Measurements from ENCODE around the gene ATP1A3.
"Not testable (repeated sequence)": the region's sequence is repeated elsewhere in the genome, so short reads cannot be mapped to it uniquely, and the experiment has no call there.

ATP1A3 gene

DNA sequence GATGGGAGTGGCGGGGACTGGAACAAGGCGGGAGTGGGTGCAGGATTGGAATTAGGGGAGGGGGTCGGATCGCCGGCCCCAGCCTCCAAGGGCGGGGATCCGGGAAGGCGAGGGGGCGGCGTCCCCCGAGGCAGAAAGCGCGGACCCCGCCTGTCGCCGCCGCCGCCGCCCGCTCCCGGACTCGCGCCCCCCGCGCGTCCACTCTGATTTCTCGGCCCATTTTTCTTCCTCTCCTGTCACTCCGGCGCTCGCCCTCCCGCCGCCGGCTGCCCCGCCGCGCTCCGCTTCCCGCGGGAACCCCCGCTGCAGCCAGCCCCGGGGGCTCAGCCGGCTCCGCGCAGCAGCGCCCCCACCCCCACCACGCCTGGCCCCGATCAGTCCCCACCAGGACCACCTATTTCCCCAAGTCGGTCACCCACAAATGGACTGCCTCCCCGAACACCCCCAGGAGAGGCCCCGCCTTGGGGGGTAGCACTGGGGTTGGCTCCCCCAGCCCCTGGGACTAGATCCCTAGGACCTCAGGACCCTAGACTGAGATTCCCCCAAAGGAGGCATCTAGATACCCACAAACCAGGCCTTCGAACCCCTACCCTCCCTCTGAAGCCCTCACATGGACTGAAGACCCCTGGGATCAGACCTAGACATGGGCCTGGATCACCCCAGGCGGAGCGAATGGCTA is 53.2 kb downstream of the ATP1A3 start:
- no peak for DNase-seq (ENCODE audit: extremely low read depth, low read depth)
- TF ChIP-seq, protein P1, sequence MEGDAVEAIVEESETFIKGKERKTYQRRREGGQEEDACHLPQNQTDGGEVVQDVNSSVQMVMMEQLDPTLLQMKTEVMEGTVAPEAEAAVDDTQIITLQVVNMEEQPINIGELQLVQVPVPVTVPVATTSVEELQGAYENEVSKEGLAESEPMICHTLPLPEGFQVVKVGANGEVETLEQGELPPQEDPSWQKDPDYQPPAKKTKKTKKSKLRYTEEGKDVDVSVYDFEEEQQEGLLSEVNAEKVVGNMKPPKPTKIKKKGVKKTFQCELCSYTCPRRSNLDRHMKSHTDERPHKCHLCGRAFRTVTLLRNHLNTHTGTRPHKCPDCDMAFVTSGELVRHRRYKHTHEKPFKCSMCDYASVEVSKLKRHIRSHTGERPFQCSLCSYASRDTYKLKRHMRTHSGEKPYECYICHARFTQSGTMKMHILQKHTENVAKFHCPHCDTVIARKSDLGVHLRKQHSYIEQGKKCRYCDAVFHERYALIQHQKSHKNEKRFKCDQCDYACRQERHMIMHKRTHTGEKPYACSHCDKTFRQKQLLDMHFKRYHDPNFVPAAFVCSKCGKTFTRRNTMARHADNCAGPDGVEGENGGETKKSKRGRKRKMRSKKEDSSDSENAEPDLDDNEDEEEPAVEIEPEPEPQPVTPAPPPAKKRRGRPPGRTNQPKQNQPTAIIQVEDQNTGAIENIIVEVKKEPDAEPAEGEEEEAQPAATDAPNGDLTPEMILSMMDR (IDR thresholded peaks at IDR 0.05; ENCODE audit: low read depth, low read length), result no peak

DNA sequence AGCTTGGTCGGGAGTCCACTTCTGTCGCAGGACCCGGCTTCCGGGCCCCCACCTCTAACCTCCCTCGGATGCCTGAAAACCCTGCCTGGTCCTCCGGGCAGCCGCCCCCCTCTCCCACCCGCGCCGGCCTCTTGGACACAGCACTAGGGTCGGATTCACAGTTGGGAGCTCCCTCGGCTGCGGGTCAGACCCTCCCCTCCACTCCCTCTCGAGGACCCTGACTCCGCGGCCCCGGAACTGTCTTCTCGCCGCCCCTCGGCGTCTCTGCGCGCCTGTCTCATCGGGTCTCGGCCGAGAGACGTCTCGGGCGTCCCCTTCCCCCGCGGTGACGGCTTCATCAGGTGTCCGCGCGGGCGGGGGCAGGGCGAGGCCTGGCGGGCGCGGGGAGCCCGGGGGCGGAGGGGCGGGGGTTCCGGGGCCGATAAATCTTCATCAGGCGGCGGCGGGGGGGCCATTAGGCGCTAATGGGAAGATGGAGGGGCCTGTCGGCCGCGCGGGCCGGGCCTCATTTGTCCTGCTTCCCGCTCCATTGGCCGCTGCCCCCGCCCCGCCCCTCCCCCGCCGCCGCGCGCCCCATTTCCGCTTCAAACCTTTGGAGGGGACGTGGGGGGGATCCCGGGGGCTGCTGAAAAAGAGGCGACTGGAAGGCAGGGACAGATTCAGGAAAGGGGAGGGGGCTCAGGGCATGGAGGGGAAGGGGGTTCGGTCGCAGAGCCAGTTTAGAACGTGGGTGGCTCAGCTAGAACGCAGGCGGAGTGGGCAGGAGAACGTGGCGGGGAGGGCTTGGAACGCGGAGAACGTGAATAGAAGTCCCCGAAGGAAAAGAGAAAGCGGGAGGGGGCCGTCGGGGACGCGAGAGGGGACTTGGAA is 53.9 kb downstream of the ATP1A3 start:
- TF ChIP-seq, protein P1 (IDR thresholded peaks at IDR 0.05; ENCODE audit: low read depth, low read length), result no peak
- no peak for DNase-seq (ENCODE audit: extremely low read depth, low read depth)

DNA sequence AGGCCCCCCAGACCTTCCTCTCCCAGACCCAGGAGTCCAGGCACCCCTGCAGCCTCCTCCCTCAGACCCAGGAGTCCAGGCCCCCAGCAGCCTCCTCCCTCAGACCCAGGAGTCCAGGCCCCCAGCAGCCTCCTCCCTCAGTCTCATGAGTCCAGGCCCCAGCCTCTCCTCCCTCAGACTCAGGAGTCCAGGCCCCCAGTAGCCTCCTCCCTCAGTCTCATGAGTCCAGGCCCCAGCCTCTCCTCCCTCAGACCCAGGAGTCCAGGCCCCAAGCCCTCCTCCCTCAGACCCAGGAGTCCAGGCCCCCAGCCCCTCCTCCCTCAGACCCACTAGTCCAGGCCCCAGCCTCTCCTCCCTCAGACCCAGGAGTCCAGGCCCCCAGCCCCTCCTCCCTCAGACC is 54.8 kb downstream of the ATP1A3 start:
- not testable (repeated sequence) for DNase-seq (ENCODE audit: extremely low read depth, low read depth)

DNA sequence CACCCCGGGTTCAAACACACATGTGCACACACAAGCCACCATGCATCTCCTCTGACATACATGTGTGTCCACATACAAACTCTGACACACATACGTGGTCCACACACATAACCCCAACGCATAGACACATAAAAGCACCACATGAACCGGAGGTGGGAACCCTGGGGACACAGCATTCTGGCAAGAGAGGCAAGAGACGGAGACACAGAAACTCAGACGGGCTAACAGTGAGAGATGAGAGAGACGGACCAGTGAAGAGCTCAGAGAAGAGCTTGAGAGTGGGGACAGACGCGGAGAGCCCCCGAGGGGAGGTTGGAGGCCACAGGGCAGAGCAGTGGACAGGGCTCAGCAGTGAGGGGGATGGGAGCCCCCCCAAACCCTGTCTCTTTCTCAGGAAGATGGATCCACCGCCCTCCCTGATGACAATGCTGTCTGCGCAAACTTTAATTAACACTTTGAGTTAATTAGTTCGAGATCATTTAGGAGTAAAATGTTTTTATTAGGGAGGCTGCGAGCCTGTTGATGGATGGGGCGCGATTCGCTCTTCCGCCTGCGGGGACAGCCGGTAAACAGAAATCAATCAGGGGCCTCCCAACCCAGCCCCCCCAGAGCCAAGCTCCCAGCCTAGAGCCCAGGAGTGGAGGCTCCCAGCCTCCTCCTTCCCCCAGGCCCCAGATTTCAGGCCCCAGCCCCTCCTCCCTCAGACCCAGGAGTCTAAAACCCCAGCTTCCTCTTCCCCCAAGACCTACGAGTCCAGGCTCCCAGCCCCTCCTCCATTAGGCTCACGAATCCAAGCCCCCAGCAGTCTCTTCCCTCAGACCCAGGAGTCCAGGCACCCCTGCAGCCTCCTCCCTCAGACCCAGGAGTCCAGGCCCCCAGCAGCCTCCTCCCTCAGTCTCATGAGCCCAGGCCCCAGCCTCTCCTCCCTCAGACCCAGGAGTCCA is 56.2 kb downstream of the ATP1A3 start:
- no peak for DNase-seq (ENCODE audit: extremely low read depth, low read depth)
- TF ChIP-seq, protein P1 (IDR thresholded peaks at IDR 0.05; ENCODE audit: low read depth, low read length), result no peak; the same call in 1 of the 2 replicates

DNA sequence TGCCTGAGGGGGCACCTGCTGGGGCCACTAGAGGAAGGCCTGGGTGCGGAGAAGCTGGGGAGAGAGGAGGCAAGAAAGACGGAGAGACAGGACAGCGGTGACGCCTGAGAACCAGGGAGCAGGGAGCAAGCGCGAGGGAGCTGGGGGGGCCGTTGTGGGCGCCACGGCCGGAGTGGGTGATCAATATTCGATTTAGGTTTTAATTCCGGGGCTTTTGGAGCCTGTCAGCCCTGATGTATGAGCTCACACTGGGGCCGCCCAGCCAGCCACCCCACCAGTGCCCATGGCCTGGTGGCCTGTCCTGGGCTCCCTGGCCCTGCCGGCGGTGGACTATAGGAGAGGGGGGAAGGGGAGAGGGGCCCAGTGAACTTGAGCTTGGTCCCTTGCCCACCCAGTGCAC is 57.1 kb downstream of the ATP1A3 start:
- TF ChIP-seq, protein P1 (IDR thresholded peaks at IDR 0.05; ENCODE audit: low read depth, low read length), result no peak
- no peak for DNase-seq (ENCODE audit: extremely low read depth, low read depth)

DNA sequence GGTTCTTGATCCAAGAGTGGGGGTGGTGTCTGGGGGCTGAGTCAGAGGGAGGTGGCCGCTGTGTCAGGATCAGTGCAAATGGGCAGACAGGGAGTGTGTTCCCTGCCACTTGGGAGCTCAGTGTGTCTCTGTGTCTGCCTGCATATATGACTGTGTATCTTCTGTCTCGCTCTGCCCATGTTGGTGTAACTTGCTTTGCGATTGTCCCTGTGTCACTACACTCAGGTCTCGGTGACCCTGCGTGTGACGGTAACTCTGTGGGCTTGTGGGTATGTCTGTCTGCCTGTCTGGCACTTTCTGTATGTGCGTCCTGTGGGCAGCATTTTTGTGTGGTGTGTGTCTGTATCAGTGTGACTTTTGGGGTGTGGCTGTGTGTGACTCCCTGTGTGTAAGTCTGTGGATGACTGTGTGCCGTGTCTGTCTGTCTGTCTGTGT is 57.6 kb downstream of the ATP1A3 start:
- TF ChIP-seq, protein P1 (IDR thresholded peaks at IDR 0.05; ENCODE audit: low read depth, low read length), result no peak
- no peak for DNase-seq (ENCODE audit: extremely low read depth, low read depth)

DNA sequence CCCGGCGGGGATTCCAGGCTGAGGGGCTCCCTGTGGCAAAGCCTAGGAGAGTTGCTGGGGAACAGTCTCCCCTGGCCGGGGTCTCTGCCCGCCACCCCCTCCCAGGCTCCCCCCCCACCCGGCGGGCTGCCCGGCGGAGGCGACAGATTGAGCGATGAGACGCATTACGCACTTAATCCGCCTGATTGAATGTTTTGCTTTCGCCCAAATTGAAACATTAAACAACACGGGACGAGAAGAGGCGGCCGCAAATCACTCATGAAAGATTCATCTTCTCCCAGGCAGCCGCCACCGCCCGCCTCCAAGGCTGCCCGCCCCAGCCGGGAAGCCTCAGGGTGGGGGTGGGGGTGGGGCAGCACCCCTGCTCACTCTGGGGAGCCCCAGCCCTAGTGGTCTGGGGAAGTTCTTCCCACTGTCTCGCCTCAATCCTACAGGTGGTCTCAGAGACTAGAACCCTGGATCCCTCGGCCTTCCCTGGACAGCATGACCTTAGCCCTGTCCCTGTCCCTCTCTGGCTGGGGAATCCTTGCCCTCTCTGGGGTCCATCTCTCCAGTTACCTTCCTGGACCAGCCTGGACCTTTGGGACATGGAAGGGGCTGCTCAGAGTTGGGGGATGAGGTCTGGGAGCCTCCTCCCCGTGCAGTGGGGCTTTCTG is 58.1 kb downstream of the ATP1A3 start:
- no peak for DNase-seq (ENCODE audit: extremely low read depth, low read depth)
- TF ChIP-seq, protein P1 (IDR thresholded peaks at IDR 0.05; ENCODE audit: low read depth, low read length), result no peak

Measured in AG09319 (cell line).